HG03432 (cell line): Measurements from ENCODE around the gene FRMD4A.

ENCODE experiments used
- ATAC-seq: cut with Tn5 transposase; IDR thresholded peaks from one replicate; pipeline ENCODE4 v1.9.1; 2021; ENCODE audit warnings: mild to moderate bottlenecking, moderate library complexity; ENCODE audit not compliant: unreplicated experiment

Gene FRMD4A

DNA sequence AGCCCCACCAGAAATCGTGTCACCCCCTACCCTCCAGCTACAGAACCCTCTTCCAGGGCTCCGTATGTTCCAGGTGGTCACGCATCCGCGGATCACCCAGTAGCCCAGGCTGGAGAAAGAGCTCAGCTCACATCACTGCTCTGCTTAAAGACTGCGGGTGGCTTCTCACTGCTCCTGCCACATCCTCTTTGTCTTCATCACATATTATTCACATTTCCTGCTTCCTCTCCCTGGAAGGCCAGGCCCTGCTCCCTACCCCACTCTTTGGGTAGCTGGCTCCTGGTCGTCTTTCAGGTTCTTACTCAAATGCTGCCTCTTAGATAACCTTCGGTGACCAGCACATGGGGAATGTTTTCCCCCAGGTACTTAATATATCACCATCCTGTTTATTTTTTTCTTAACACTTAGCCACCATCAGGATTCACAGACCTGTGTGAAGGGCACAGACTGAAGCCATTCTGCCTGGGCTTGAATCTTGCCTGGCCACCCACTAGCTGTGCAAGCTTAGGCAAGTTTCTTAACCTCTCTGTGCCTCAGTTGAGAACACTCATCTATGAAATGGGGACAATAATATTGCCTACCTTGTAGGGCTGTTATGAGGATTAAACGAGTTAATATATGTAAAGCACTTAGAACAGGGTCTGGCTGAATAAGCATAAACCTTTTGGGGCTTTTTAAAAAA, 436.2 kb downstream of the FRMD4A start:
- no peak for ATAC-seq

DNA sequence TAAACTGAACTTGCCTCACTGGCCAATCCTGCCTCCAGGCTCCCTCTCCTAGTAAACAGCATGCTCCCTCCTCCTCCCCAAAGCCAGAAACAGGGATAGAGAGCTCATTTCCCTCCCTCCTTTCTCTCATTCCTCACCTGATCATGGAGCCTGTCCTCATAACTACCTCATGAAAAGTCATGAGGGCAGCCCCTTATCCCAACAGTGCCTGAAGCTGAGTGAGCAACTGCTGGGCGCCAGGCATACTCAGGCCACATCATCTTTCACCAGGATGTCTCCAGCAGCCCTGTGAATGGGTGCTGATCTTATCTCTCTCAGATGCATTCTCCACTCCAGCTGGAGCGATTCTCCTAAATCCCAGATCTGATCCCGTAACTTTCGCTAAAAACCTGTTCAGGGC, 436.8 kb downstream of the FRMD4A start:
- no peak for ATAC-seq

DNA sequence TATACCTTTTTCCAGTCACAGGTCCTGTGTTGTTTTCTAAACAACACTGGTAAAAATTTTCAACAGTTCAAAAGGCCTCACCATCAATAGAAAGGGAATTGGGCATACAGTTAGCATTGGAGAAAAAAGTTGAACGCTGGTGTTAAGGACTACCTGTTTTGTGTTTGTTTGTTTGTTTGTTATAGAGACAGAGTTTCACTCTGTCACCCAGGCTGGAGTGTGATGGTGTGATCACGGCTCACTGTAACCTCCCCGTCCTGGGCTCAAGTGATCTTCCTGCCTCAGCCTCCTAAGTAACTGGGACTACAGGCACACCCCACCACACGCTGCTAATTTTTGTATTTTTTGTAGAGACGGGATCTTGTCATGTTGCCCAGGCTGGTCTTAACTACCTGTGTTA, 437.9 kb downstream of the FRMD4A start:
- ATAC-seq: no peak

DNA sequence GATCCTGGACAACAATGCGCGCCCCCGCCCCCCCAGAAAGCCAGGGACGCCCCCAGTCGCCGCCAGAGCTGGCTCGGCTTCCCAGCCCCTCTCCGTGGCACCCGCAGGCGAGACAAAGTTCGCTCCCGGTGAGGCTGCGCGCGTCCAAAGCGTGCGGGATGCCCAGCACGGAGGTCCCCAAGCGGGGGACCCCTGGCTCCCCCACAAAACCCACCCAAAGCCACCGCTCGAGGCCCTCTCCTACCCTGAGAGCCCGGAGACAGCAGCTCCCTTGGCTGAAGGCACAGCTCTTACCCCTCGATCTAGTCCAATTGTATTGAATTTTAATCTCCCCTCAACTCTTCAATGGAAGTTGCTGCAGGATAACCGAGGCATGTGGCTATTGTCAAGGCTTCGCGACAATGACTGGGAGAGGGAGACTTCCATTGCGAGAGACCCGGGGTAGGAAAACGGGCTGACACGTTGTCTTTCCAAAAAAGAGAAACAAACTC, 438.7 kb downstream of the FRMD4A start:
- no peak for ATAC-seq

DNA sequence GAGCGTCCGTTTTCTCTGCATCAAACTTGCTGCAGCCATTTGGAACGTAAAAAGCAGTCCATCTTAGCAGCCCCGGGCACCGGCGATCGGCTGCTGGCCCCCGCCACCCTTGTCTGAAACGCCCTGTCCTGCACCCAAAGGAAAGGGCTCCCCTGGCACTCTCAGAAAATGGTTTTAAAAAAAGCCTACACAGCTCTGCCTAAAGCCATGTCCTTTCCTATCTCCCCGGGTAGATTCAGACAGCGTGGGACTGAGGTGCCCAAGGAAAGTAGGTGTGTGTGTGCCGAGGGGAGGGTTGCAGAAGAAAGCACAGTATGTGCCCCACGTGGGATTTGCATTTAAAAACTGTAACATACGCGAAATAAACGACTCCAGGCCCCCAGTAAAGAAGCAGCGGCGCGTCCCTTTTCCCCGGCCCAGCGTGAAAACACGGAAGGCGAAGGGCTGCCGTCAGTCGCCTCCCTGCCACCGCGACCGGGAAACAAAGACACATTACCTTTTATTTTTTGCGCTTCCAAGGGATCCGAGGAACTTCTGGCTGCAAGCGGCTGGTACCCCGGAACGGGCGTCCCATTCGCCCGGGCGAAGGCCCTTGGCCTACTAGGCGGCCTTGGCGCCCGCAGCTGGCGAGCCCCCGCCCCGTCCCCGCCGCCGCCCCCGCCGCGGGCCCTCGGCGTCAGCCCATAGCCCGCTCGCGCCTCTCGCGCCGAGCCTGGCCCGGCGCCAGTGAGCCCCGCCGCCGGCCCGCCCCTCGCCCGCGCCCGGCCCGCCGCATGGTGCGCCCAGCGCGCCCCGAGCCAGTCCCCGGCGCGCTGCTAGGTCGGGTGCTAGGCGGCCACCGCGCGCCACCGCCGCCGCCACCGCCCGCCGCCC, 439.4 kb downstream of the FRMD4A start:
- ATAC-seq: no peak

DNA sequence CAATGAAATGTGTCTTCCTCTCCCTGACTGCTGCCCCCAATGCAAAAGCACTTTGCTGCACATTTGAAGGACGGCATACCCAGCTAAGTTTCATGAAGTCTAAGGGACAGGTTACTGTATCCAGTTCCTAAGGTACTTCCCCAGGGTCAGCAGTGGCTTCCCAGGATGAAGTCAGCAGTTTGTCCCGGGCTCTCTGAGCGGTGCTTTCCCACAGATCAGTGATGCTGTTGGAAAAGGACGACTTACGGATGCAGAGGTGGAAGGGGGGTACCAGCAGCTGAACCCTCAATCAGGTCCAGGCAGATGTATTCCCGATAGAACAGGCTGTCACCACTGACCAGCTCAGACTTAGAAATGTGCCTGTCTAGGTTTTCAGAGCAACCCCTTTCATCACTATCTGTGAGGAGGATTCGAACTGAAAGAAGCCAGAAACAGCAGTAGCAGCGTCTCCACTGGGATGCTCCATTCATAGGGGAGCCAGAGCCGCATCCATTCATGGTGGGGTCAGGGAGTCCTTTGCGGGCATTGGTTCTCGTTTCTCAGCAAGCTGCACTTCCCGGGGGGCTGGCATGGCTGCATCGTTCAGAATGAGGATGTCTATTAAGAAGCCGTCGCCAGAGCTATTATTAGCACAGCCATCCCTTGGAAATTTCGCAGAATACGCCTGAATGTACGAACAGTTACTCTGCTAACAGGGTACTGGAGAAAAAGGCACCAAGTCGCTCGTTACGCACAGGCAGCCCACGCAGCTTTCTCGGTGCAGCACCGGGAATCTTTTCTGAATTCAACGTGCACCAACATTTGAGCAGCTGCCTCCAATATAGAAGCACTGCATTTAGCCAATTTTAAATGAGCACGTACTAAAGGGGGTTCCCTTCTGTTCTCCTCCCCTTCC, 440.2 kb downstream of the FRMD4A start:
- ATAC-seq: no peak

DNA sequence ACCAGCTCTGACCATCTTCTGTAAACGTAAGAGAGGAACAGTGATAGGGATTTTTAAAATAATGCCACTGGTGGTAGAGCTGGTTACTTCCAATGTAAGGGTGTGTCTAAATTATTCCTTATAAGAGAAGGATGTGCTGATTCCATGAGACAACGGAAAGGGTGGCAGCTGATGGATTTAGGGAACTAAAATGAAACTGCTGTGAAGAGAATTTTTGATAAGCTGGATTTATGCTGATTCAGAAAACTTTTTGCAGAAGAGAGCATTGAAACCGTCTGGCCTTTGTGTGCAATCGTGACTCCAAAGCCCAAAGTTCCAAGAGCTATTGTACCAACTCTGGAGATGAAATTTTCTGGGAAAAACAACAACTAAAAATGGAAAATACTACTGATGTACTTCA, 443.0 kb downstream of the FRMD4A start:
- no peak for ATAC-seq

DNA sequence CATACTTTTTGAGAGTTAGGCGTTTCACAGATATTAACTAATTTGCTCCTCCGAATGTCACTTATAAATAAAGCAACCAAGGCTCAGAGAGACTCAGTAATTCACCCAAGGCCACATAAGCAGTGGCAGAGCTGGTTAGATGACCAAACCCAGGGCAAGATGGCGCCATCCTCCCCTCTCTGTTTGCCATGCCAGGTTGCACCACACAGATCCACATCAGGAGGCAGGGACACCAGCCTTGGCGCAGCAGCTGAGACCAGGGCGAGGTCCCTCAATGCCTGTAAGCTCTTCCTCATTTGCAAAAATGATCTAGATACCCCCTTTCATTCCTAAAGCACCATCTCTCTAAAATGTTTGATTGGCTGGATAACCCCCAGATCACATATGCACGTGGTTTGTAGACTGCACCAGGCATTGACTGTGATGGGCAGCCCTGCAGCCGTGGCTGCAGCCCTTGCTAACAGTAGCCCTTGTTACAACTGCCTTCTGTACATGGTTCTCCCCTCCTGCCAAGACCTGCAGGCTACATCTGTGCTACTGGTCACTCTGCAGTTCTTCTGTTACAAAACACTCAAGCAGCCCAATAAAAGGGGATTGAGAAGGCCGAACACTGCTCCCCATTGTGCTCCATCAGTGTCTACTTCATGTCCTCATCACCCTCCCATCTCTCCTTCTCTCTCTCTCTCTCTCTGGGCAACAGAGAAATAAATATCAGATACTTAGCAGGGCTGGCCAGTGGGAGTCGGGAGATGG, 445.3 kb downstream of the FRMD4A start:
- ATAC-seq: no peak

DNA sequence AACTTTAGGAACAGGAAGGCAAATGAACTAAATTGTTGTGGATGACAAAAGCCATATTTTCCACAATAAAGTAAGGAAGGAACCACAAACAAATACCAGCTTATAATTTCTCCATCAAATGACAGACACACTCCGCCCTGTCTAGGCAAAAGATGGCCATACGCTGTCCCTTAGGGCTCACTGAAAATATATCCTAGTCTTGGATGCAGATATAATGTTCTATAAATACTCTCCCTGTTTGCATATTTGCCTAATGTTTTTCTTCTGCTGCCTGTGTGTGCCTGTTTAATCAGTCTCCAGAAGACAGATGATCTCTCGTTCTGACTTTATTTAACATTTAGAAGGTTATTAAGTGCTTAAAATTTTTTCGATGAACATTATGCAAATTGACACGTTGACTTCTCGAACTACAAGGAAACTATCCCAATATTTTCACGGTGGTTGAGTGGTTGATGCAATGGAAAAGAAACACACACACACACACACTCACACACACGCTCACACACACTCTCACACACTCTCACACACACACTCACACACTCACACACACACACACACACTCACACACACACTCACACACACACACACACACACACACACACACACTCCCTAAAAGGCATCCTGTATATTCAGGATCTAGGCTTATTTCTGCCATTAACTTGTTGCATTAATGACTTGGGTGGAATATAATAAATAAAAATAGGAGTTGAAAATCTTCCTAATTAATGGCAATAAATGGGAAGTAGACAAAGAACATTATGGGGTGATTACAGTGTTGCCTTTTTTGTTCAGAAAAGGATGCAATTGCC, 446.9 kb downstream of the FRMD4A start:
- no peak for ATAC-seq

DNA sequence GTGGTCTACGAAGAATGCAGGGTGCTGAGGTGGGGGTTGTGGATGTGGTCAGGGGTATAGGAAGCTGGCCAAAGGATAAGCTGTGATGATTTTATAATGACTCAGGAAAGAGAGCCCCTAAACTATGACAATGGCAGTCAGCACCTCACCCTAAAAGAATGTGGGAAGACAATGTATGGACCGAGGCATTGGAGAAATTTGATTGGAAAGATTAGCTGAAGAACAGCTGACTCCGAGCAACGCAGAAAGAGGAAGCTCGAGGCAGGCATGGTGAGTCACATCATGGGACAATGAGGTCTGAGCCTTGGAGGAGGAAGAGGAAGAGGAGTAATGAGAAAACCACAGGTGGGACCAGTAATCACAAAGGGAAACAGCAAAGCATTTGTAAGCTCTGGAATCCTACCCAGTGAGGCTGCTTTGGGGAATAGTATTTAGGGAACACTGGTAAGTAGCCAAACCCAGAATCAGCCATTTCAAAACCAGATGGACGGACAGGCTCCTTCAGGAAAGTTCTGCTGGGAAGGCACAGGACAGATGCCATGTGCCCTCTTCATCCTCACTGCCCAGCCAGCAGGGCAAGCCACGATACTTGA, 448.5 kb downstream of the FRMD4A start:
- no peak for ATAC-seq

DNA sequence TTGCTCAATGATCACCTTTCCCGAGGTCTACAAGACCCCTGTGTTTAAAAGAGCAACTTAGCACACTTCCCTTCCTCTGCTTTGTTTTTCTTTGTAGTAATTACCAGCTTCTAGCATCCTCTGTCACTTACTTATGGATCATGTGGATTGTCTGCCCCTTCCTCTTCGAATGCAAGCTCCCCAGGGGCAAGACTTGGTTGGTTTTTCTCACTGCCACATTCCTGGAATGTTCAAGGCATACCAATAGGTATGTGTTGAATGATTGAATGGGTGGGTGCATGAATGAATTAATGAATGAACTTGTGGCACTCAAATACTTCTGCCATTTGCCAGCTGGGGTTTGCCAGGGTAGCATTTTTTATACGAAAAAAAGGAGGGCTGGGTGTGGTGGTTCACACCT, 450.0 kb downstream of the FRMD4A start:
- no peak for ATAC-seq

DNA sequence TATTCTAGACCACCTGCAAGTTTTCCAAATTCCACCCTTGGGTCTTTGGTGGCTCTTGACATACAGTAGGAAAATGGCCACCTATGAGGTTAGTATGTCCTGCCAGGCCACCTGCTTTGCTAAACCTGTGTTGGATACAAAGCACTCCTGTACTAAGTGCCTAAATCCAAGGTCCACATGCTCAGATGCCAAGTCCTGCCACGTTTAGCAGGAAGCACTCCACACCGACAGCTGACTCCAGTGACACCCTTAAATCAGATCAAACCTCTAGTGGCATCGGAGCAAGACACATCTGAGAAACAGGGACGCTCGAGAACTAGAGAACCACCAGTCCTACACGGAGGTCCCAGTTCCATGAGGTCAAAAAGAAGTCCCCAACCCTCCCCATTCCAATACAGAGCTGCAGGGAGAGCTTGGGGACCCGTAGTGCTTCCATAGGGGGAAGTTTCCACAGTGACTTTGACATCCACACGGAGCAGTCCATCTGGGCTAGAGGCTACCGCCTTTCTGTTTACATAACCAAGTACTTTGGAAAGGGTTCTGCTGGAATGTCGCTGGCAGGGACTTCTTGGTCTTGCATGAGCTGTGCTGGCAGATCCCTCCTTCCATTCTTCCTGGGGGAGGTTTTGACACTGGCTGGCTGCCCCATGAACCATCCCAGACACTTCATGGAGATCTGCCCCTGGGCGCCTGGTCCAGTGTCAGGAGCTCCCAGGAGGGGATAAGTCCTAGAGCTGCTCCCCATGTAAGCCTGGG, 453.4 kb downstream of the FRMD4A start:
- ATAC-seq: no peak

DNA sequence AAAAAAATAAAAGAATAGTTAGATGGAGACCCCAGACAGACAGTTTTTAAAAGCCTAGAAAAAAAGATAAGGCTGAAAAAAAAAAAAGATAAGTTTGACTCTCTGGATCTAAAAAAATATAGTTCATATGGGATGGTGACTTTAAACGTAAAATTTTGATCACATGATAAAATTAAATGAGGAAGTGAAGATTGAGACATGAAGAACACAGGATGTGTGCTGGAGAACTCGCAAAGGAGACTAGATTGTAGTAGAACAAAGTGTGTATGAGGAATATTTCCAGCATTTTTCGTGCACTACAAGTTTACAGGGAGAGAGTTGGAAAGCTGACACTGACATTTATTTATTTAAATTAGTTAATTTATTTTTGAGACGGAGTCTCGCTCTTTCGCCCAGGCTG, 457.5 kb downstream of the FRMD4A start:
- no peak for ATAC-seq

DNA sequence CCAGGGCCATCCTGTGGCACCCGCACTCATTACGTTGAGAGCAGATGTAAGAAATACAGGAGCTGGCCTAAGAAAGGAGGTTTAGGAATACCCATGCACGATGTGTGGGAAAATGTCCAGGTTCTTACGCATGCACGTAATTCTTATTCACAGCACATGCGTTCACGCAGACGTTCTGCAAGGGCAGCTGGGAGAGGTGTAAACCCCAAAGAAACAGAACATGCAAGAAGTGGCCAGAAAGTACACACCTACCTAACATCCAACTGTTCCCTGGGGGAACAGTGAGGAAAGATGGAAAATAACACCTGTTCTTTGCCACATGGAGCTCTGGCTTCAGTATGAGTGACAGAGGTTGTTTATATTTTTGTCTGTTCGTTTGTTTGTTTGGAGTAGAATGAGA, 458.3 kb downstream of the FRMD4A start:
- no peak for ATAC-seq

DNA sequence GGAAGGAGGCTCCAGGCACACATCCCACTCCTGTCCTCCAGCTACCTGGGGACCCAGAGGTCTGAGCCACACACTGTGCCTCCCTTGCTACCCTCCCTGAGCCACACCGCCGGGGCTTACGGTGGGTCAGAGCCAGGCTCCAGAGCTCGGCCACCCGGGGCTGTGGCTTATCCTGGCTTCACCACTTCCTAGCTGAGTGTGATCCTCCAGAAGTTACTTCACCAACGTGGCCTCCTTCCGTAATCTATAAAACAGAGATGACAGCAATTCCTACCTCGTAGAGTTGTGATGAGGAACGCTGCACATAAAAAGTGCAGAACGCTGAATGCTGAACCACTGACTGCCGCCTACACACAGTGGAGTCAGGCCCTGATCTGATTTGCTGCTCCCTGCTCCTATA, 458.9 kb downstream of the FRMD4A start:
- no peak for ATAC-seq

DNA sequence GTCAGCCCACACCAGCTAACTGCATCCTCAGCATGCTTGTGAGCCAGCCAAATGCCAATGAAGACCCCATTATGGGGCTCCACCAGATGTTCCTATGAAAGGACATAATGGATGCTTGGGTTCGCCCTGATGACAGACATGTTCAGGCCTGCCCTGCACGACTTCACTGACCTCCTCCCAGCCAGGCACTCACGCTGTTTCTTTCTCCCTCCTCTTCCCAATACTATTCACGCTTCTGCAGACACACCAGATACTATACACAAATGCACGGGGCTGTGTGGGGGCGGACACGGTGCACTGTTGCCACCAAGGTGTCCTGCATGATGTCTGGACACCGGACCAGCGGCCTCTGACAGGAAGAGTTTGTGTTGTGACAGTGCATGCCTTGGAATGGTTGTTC, 459.7 kb downstream of the FRMD4A start:
- no peak for ATAC-seq

DNA sequence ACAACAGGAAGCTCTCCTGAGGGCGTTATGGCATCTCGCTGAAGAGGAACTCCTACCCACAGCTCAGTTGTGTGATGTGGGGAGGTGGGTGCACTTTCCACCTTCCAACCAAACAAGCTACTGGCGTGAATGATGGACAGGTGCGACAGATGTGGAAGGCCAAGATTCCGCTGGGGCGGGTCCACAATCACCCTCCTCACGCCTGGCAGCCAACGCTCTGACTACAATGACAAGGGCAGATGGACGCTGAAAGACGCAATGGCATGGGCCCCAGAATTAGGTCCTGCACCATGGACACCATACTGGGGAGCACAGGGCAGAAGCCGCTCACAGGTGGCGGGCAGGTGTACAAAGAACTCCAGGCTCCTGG, 461.4 kb downstream of the FRMD4A start:
- no peak for ATAC-seq

DNA sequence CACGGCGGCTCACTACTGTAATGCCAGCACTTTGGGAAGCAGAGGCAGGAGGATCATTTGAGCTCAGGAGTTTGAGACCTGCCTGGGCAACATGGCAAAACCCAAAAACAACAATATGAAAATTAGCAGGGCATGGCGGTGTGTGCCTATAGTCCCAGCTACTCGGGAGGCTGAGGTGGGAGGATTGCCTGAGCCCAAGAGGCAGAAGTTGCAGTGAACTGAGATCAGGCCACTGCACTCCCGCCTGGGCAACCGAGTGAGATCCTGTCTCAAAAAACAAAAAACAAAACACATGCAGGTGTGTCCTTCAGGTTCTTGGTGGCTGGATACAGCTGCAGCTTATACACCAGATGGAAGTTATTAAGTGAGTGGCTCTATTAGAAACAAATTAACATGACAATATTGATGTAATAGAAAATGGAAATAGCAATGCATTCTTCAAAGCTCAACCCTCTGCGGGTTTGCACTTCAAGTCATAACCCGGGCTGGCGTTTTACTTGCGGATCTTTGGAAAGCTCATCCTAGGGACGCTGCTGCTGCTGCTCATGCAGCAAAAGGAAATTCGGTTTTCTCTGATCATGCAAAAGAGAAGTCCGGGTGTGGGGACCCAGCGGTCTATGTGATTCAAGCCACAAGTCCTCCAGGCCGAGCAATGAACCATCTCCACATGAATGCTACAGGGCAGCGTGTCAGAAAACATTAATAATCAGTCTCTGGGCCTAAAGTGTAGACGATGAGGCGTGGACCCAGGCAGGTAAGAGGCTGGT, 462.0 kb downstream of the FRMD4A start:
- no peak for ATAC-seq
